Right lobe of liver (tissue), 6 donors: ENCODE measurements around the gene ZNF687. TPM values are rescaled to one million over a fixed set of nuclear protein-coding genes. Genes with fewer than 3 reads are reported as not detected.

ENCODE experiments used
- ATAC-seq, 4 donors: fragments of 200-7000 bp; cut with Tn5 transposase; one replicate each; pipeline ENCODE4 v1.9.1; 2020; ENCODE audit warnings: mild to moderate bottlenecking in 4 of 4, moderate library complexity in 4 of 4
- DNase-seq, 3 donors: peaks; one replicate each; pipeline ENCODE4 v3.0.0-alpha.2; 2020
- H3K27ac ChIP-seq, 3 donors: fragments of 200-600 bp; one replicate each; pipeline ENCODE4 v1.8.0; 2022
- H3K27me3 ChIP-seq, 2 donors: fragments of 200-600 bp; one replicate each; pipeline ENCODE4 v1.8.0; 2022
- H3K36me3 ChIP-seq, 4 donors: fragments of 200-600 bp; sonication (generic) in 1 of 4; one replicate each; pipeline versions ENCODE4 v1.5.1 to v1.8.0; 2017 to 2022; ENCODE audit warnings: control low read depth in 1 of 4
- H3K4me1 ChIP-seq, 4 donors: fragments of 200-600 bp; sonication (generic) in 1 of 4; one replicate each; pipeline versions ENCODE4 v1.5.1 to v1.8.0; 2017 to 2022; ENCODE audit warnings: control low read depth in 1 of 4
- H3K4me3 ChIP-seq, 3 donors: fragments of 200-600 bp; one replicate each; pipeline ENCODE4 v1.8.0; 2022
- H3K9me3 ChIP-seq, 4 donors: fragments of 200-600 bp; sonication (generic) in 1 of 4; one replicate each; pipeline versions ENCODE4 v1.5.1 to v1.8.0; 2017 to 2022; ENCODE audit warnings: control low read depth in 1 of 4
- POLR2A ChIP-seq: fragments of 450-650 bp; IDR thresholded peaks from one replicate; pipeline ENCODE4 v1.6.1; 2017; ENCODE audit warnings: antibody characterized with exemption, mild to moderate bottlenecking
- WGBS: methylation state at CpG from one replicate; pipeline ENCODE4 v1.1.6; 2018; ENCODE audit warnings: low coverage, low lambda C conversion rate; ENCODE audit not compliant: insufficient coverage; ENCODE audit errors: missing lambda C conversion rate; 5-methylcytosine and 5-hydroxymethylcytosine counted together
- intact Hi-C, 2 donors: fragments of 100-400 bp; cut with DNase I; formaldehyde crosslinking; loops; one replicate each; pipeline versions ENCODE4 v1.11.2 to v1.14.1; 2022
- total RNA-seq, 6 experiments: library from RNA; depleted of rRNA in 2 of 6; stranded (reverse); fragments of >200 nt in 2 of 6; fragmentation: NEBNext Ultra II Directional in 3 of 6; extraction: Animal tissue kit (Norgen Biotek cat#: 25700) in 3 of 6; gene quantifications; one replicate each; pipeline versions ENCODE4 v1.1.0 to v1.2.4, GENCODE V29; 2016 to 2023
- TF ChIP-seq, protein P1 (sequence below), 4 donors: fragments of 200-600 bp in 3 of 4; fragments of 450-650 bp in 1 of 4; IDR thresholded peaks; one replicate each; pipeline versions ENCODE4 v1.5.1 to v1.8.0; 2016 to 2022; ENCODE audit warnings: antibody characterized with exemption in 4 of 4, mild to moderate bottlenecking in 2 of 4
- donor health status: DM: no; HTN: yes; CAD: no.
- donor health status: DM: no; HTN: no; CAD: no.
- donor health status: DM: no; HTN: no; CAD: no.
- donor health status: DM: no; HTN: yes; CAD: no.
- donor health status: DM: no; HTN: yes; CAD: no.

ZNF687 gene
- total RNA-seq, 6 experiments from 2014 or later: 7.6 to 14.2 (median 10.1) TPM

DNA sequence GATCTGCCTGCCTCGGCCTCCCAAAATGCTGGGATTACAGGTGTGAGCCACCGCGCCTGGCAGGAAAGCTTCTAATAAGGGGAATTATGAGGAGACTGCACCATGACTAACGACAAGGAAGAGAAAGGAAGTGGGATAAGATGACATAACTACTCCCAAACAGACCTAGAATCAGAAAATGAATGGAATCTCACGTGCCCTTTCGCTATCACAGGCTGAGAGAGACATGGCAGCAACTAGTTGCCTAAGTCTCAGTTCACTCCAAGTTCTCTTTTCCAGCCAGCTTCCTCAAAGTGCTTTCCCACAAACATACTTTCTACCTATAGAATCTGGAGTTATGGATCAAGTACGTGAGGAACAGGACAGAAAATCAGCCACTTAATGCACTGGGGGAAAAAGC lies 43.1 kb downstream of the ZNF687 start:
- Histone ChIP-seq H3K4me3 (no peak overlapping the region), H3K4me1 (peaks cover 0 to 17% (median 7%) of the 10 kb centered on the region in 4 donors), H3K36me3 (peaks cover 0 to 35% (median 0%) of the 10 kb centered on the region in 4 donors), H3K27me3 (no peaks in the 10 kb centered on the region), H3K9me3 (no peaks in the 10 kb centered on the region), H3K27ac (no peak overlapping the region)
- intact Hi-C loops: no loop called here
- DNase-seq (no peak), ATAC-seq (no peak)
- TF ChIP-seq, protein P1, sequence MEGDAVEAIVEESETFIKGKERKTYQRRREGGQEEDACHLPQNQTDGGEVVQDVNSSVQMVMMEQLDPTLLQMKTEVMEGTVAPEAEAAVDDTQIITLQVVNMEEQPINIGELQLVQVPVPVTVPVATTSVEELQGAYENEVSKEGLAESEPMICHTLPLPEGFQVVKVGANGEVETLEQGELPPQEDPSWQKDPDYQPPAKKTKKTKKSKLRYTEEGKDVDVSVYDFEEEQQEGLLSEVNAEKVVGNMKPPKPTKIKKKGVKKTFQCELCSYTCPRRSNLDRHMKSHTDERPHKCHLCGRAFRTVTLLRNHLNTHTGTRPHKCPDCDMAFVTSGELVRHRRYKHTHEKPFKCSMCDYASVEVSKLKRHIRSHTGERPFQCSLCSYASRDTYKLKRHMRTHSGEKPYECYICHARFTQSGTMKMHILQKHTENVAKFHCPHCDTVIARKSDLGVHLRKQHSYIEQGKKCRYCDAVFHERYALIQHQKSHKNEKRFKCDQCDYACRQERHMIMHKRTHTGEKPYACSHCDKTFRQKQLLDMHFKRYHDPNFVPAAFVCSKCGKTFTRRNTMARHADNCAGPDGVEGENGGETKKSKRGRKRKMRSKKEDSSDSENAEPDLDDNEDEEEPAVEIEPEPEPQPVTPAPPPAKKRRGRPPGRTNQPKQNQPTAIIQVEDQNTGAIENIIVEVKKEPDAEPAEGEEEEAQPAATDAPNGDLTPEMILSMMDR (IDR thresholded peaks at IDR 0.05): no peak
- no peak for TF ChIP-seq POLR2A
- 74% methylated on average over 7 of the region's 7 CpGs for WGBS

DNA sequence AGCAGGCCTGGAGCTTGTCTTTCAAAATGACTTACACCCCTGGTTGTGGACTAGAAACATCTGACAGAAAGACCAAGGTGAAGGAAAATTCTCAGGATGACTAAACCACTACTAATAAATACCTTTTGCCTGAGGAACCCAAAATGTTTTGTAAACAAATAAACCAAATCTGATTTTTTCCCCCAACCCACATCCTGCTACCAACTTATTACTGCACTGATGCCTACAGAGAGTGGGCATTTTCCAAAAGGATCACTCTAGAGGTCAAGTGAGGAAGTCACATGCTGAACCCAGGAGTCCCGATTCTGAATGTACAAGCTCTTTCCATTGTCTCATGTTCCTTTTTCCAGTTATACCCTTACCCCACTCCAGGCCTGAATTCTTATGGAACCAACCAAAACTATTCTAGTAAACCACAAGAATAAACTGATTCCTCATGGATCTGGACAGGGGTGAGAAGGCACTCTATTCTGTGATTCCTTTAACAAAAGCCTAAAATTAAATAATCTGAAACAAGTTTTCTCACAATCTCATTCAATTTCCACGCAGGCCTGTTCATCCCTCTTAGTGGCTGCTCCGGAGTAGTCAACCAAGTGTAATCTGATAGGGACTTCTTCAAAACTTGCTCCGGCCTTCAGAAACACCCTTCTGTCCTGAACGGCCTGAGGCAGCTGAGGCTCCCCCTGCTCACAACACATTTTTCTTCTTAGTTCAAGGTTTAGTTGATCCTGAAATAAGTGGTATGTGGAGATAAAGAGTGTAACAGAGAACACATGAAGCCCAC lies 43.7 kb downstream of the ZNF687 start:
- Histone ChIP-seq H3K27ac (peak overlapping the region in 1 of 3 donors; percentile 89), H3K4me3 (peak overlapping the region in 2 of 3 donors; percentile 88 to 92), H3K9me3 (no peaks in the 10 kb centered on the region), H3K27me3 (no peaks in the 10 kb centered on the region), H3K36me3 (peaks cover 0 to 30% (median 0%) of the 10 kb centered on the region in 4 donors), H3K4me1 (peaks cover 0 to 17% (median 7%) of the 10 kb centered on the region in 4 donors)
- DNase-seq (no peak), ATAC-seq (no peak)
- intact Hi-C loops: no loop called here
- TF ChIP-seq, protein P1 (IDR thresholded peaks at IDR 0.05): no peak
- TF ChIP-seq POLR2A: no peak
- WGBS: 48% methylated on average over 5 of the region's 5 CpGs

DNA sequence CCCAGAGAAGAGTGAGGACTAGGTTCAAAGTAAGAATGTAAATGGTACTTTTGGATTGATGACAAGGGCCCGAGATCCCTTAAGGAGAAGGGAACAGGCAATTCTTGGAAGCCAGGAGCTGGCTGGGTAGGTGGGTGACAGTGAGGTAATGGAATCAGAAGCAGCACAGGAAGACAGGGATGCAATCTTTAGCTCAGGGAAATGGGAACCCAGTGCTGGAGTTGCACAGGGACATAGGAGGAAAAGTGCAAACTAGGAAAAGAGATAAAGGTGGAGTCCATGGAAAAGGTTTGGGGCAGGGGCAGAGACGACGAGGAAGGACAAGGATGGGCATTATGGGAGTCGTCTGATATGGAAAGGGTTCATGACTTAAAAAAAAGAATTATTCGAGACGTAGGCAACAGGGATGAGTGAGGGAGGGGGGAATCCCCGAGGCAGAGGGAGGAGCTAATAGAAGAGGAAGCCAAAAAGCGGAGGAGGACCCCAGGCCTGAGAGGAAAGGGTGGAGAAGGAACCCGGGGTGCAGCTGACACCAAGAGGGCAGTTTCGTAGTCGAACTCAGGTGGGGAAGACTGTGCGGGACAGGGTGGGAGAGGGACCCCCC lies 44.6 kb downstream of the ZNF687 start:
- DNase-seq: peak; percentile 45 to 62 (median 59)
- peak; percentile 54 to 65 (median 58) for ATAC-seq

DNA sequence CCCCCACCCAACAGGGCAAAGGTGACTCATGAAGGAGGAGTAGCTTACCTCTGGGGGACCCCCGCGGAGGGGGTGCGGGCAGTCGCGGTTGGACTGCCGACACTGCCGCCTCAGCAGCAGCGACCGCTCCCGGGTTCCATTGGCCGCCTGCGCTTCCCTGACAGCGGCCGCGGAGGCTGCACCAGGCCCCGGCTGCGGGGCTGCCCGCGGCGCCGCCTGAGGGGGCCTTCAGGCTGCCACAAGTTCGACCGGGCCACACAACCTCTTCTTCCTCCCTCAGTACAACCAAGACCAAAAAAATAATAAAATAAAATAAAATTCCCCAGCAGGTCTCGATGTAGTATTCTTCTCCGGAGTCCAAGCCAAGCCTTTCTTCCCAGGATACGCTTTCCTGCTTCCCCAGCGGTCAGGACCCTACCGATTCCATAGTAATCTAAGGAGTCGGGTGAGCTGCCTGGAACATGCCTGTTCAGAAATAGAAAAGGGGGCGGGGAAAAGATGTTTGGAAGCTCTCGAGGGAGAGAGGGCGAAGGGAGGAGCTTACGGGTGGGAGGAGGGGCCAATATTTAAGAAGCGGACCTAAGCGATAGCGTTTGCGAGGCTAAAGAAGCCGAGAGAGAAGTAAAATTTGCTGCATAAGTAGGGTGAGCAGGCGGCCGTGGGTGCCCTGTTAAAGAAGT lies 45.3 kb downstream of the ZNF687 start, which contains the start of gene PI4KB:
TSS of gene PI4KB (minus strand) at position 194 of the 680 bp plus-strand sequence. CDS start 10,935 bp downstream, outside the sequence.
- TF ChIP-seq POLR2A: peak; percentile 37
- TF ChIP-seq, protein P1 (IDR thresholded peaks at IDR 0.05): no peak
- intact Hi-C loops: no loop called here
- Histone ChIP-seq H3K27me3 (no peaks in the 10 kb centered on the region), H3K9me3 (no peaks in the 10 kb centered on the region), H3K4me3 (peak within 1 kb of the TSS; percentile 79 to 92 (median 88)), H3K36me3 (peaks cover 0 to 22% (median 0%) of the 10 kb centered on the region in 4 donors), H3K4me1 (peaks cover 0 to 17% (median 7%) of the 10 kb centered on the region in 4 donors), H3K27ac (peak within 1 kb of the TSS; percentile 89 to 96 (median 93))
- ATAC-seq (peak; percentile 95 to 98 (median 96)), DNase-seq (peak; percentile 80 to 93 (median 85))
- WGBS: 0% methylated on average over 24 of the region's 40 CpGs

More for the DNA sequence above, 44.6 kb downstream of the ZNF687 start:
- intact Hi-C loops: no loop called here
- Histone ChIP-seq H3K27ac (peak overlapping the region; percentile 89 to 96 (median 93)), H3K27me3 (no peaks in the 10 kb centered on the region), H3K4me3 (peak overlapping the region; percentile 79 to 92 (median 88)), H3K36me3 (peaks cover 0 to 26% (median 0%) of the 10 kb centered on the region in 4 donors), H3K9me3 (no peaks in the 10 kb centered on the region), H3K4me1 (peaks cover 0 to 17% (median 7%) of the 10 kb centered on the region in 4 donors)
- WGBS: 2% methylated on average over 12 of the region's 12 CpGs
- TF ChIP-seq, protein P1 (IDR thresholded peaks at IDR 0.05): no peak
- no peak for TF ChIP-seq POLR2A
